ENCODE data around the gene DPAGT1.

DPAGT1 gene

DNA sequence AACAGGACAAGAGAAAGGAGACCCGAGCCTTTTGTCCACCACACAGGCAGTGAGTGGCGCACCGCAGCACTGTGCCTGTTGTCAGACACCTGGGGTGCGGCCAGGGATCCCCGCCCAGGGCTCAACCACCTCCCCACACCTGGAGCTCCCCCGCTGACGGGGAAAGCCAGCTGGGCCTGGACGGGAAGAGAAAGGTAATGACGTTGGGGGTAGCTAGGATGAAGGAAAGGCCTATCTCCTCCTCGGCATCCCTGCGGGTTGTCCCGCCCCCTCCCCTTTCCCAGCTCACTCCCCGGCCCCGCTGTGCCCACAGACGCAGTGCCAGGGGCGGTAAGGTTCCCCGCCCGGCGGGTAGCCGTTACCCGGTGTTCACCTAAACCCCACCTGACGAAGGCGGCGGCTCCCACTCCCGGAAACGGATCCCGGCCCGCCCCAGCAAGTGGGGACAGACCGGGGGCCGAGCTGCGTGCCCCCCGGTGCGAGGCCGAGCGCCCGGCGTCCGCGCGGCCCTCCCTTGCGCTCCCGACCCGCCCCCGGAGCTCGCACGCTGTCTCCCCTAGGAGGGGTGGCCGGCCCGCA is 45.1 kb downstream of the DPAGT1 start:
- Histone ChIP-seq H3K27ac (ENCODE audit: low read depth, low read length) (peak overlapping the region; percentile 64; the same call in 1 of the 2 replicates), H3K36me3 (ENCODE audit: insufficient read depth, low read length) (peaks cover 7% of the 10 kb centered on the region; the same call in 1 of the 2 replicates), H3K79me2 (ENCODE audit: control insufficient read depth, insufficient read depth, low read length, unreplicated experiment) (peaks cover 22% of the 10 kb centered on the region), H2AFZ (ENCODE audit: low read length, unreplicated experiment) (peak overlapping the region; percentile 64), H3K27me3 (ENCODE audit: insufficient read depth, low read length) (no peaks in the 10 kb centered on the region), H3K4me3 (ENCODE audit: low read depth, low read length) (peak overlapping the region; percentile 100), H3K4me1 (ENCODE audit: control insufficient read depth, insufficient read depth, low read length, unreplicated experiment) (peaks cover 12% of the 10 kb centered on the region)

DNA sequence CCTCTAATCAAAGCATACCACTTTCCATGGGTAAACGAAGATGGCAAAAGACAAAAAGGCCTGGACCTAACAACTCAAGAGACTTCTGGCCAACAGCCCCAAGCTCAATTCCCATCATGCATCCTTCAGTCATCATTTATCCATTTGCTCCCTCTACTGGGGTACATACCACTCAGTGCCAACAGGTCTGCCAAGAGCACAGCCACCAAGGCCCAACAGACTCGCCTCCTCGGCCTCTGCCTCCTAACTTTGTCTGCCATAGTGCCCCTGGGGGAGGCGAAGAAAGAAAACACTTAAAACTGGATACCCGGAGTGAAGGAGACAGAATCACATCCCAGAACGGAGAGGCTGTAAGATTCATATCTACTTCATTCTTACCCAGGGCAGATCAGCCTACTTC is 45.8 kb downstream of the DPAGT1 start:
- peaks cover 22% of the 10 kb centered on the region for H3K79me2 ChIP-seq (ENCODE audit: control insufficient read depth, insufficient read depth, low read length, unreplicated experiment)
- peaks cover 12% of the 10 kb centered on the region for H3K4me1 ChIP-seq (ENCODE audit: control insufficient read depth, insufficient read depth, low read length, unreplicated experiment)
- H3K27me3 ChIP-seq (ENCODE audit: insufficient read depth, low read length): no peaks in the 10 kb centered on the region
- peaks cover 10% of the 10 kb centered on the region; the same call in 1 of the 2 replicates for H3K36me3 ChIP-seq (ENCODE audit: insufficient read depth, low read length)
- H3K4me3 ChIP-seq (ENCODE audit: low read depth, low read length): peak overlapping the region; percentile 100
- no peak overlapping the region for H2AFZ ChIP-seq (ENCODE audit: low read length, unreplicated experiment)
- no peak overlapping the region for H3K27ac ChIP-seq (ENCODE audit: low read depth, low read length)

DNA sequence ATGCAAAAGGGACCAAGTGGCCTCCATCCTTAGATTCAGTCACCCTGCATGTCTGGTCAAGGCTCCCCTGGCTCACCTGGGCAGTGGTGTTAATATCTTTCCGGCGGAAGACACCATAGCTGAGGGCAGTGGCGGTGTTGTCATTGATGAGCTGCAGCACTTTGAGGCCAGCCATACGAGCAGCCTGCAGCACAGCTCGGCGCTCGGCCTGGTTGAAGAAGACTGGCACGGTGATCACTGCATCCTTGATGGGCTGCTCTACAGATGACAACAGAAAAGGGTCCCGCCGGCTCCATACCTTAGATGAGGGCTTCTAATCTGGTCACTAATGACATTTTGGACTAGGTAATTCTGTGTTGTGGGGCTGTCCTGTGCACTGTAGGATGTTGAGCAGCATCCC is 47.2 kb downstream of the DPAGT1 start:
- Histone ChIP-seq H3K27me3 (ENCODE audit: insufficient read depth, low read length) (no peaks in the 10 kb centered on the region), H2AFZ (ENCODE audit: low read length, unreplicated experiment) (no peak overlapping the region), H3K36me3 (ENCODE audit: insufficient read depth, low read length) (peaks cover 12% of the 10 kb centered on the region; the same call in 1 of the 2 replicates), H3K79me2 (ENCODE audit: control insufficient read depth, insufficient read depth, low read length, unreplicated experiment) (peaks cover 22% of the 10 kb centered on the region), H3K27ac (ENCODE audit: low read depth, low read length) (no peak overlapping the region), H3K4me1 (ENCODE audit: control insufficient read depth, insufficient read depth, low read length, unreplicated experiment) (peaks cover 12% of the 10 kb centered on the region), H3K4me3 (ENCODE audit: low read depth, low read length) (no peak overlapping the region)

DNA sequence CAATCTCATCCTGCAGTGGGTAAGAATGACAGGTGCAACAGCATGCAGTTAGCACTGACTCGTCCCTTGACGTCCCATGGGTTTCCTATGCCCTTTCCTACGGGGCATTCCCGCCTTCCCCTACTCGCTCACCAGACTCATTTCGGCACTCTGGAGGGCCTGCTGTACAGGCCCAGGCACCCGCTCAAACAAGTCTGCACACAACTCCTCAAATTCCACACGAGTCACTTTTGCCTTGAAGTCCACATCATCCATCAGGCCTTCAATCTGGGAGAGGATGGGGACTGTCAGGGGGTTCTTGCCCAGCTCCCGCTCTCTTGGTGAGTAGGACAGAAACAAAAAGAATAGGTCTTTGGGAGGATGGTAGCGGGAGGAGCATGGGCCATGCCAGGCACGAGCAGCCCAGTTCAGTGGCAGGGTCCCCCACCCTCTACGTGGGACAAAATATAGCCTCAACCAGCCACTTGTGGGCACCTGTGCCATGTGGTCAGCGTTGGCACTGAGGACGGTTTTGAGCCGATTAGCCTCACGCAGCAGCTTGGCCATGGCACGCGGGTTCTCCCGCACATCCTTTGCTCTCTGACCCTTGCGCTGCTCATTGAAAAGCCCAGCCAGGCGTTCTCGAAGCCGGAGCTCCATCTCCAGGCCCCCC is 49.4 kb downstream of the DPAGT1 start:
- H3K27ac ChIP-seq (ENCODE audit: low read depth, low read length): no peak overlapping the region
- H3K79me2 ChIP-seq (ENCODE audit: control insufficient read depth, insufficient read depth, low read length, unreplicated experiment): peaks cover 19% of the 10 kb centered on the region
- no peak overlapping the region for H2AFZ ChIP-seq (ENCODE audit: low read length, unreplicated experiment)
- peaks cover 16% of the 10 kb centered on the region; the same call in 1 of the 2 replicates for H3K36me3 ChIP-seq (ENCODE audit: insufficient read depth, low read length)
- no peaks in the 10 kb centered on the region for H3K27me3 ChIP-seq (ENCODE audit: insufficient read depth, low read length)
- H3K4me3 ChIP-seq (ENCODE audit: low read depth, low read length): no peak overlapping the region
- peaks cover 7% of the 10 kb centered on the region for H3K4me1 ChIP-seq (ENCODE audit: control insufficient read depth, insufficient read depth, low read length, unreplicated experiment)

DNA sequence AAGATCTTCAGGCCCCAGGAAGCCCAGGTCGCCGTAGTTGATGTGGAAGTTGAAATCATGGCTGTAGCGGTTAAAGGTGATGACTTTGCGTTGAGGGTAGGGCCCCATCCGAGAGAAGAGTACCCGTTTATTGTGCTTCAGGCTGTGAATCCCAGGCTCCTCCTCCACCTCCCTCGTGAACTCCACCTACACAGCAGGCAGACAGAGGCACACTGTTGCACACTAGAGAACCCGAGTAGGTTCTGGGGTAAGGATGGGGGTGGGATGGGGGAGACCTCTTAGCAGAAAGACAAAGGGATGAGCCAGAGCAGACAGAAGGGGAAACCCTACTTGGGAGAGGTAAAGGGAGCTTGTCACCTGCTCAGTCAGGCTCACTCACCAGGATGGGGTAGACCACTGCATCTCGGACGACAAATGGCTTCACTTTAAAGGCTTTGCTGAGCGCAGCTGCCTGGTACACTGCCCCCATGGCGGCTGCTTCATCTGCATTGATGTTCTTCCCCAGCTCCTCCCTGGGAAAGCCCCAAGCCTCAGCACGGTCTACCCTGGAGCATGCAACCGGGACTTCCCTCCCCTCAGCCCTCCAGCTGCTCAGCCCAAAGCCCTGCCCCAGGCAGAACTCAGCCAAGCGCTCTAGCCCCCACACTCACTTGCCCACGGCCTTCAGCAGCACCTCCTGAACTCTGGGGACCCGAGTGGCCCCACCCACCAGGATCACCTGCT is 50.1 kb downstream of the DPAGT1 start:
- H3K36me3 ChIP-seq (ENCODE audit: insufficient read depth, low read length): peaks cover 16% of the 10 kb centered on the region; the same call in 1 of the 2 replicates
- no peak overlapping the region for H2AFZ ChIP-seq (ENCODE audit: low read length, unreplicated experiment)
- no peaks in the 10 kb centered on the region for H3K27me3 ChIP-seq (ENCODE audit: insufficient read depth, low read length)
- H3K4me3 ChIP-seq (ENCODE audit: low read depth, low read length): no peak overlapping the region
- H3K79me2 ChIP-seq (ENCODE audit: control insufficient read depth, insufficient read depth, low read length, unreplicated experiment): peaks cover 17% of the 10 kb centered on the region
- H3K27ac ChIP-seq (ENCODE audit: low read depth, low read length): no peak overlapping the region
- H3K4me1 ChIP-seq (ENCODE audit: control insufficient read depth, insufficient read depth, low read length, unreplicated experiment): peaks cover 7% of the 10 kb centered on the region

DNA sequence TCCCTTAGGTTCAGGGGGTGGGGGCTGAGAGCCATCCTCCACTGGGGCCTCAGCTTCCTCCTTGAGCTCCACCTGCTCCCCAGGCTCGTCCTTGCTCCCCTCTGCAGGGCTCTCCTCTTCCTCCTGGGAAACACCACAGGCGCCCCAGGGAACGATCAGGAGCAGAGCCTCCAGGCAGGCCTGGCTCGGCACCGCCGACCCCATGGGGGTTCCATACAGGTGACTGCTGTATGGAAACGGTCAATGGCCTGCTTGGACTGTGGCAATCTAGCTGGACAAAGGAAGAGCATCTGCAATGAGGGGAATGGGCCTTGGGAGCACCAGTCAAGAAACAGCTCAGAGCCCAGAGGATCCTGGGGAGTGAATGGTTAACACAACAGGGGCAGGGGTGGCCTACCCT is 52.6 kb downstream of the DPAGT1 start:
- Histone ChIP-seq H3K27ac (ENCODE audit: low read depth, low read length) (no peak overlapping the region), H2AFZ (ENCODE audit: low read length, unreplicated experiment) (no peak overlapping the region), H3K27me3 (ENCODE audit: insufficient read depth, low read length) (no peaks in the 10 kb centered on the region), H3K4me1 (ENCODE audit: control insufficient read depth, insufficient read depth, low read length, unreplicated experiment) (no peaks in the 10 kb centered on the region), H3K36me3 (ENCODE audit: insufficient read depth, low read length) (peaks cover 9% of the 10 kb centered on the region; the same call in 1 of the 2 replicates), H3K4me3 (ENCODE audit: low read depth, low read length) (no peak overlapping the region), H3K79me2 (ENCODE audit: control insufficient read depth, insufficient read depth, low read length, unreplicated experiment) (no peaks in the 10 kb centered on the region)

DNA sequence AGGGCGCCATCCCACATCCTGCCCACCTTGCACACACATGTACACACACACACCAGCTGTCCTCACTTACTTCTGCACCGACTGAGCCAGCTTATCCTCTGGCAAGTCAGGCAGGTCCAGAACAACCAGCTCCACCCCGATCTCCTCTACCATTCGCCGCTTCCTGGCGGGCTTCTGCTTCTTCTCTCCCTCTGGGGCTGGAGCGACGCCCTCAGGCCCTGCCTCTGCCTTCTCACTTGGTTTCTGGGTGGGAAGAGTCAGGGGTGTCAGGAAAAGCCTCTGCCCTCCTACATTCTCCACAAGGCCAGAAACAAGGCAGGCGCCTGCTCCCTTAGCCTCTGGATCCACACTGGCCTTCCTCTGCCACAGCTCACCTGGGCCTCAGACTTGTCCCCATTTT is 53.0 kb downstream of the DPAGT1 start:
- no peak overlapping the region for H3K4me3 ChIP-seq (ENCODE audit: low read depth, low read length)

DNA sequence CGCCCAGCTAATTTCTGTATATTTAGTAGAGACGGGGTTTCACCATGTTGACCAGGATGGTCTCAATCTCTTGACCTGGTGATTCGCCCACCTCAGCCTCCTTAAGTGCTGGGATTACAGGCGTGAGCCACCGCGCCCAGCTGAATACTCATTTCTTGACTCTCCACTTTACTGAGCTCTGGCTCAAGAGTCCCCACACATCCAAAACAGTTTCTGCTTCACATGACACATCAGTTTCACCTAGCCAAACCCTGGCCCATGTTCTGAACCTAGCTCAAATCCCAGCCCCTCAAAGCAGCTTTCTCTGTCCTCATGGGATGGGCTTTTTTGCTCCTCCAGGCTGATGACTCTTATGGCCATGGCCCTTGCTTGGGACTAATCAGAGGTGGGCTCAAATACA is 54.4 kb downstream of the DPAGT1 start:
- H3K4me3 ChIP-seq (ENCODE audit: low read depth, low read length): no peak overlapping the region
- peaks cover 9% of the 10 kb centered on the region; the same call in 1 of the 2 replicates for H3K36me3 ChIP-seq (ENCODE audit: insufficient read depth, low read length)

More for the DNA sequence above, 53.0 kb downstream of the DPAGT1 start:
- Histone ChIP-seq H3K4me1 (ENCODE audit: control insufficient read depth, insufficient read depth, low read length, unreplicated experiment) (no peaks in the 10 kb centered on the region), H3K36me3 (ENCODE audit: insufficient read depth, low read length) (peaks cover 9% of the 10 kb centered on the region; the same call in 1 of the 2 replicates), H3K27me3 (ENCODE audit: insufficient read depth, low read length) (no peaks in the 10 kb centered on the region), H3K79me2 (ENCODE audit: control insufficient read depth, insufficient read depth, low read length, unreplicated experiment) (no peaks in the 10 kb centered on the region), H3K27ac (ENCODE audit: low read depth, low read length) (no peak overlapping the region), H2AFZ (ENCODE audit: low read length, unreplicated experiment) (no peak overlapping the region)

More for the DNA sequence above, 54.4 kb downstream of the DPAGT1 start:
- Histone ChIP-seq H2AFZ (ENCODE audit: low read length, unreplicated experiment) (no peak overlapping the region), H3K27ac (ENCODE audit: low read depth, low read length) (no peak overlapping the region), H3K27me3 (ENCODE audit: insufficient read depth, low read length) (no peaks in the 10 kb centered on the region), H3K79me2 (ENCODE audit: control insufficient read depth, insufficient read depth, low read length, unreplicated experiment) (no peaks in the 10 kb centered on the region), H3K4me1 (ENCODE audit: control insufficient read depth, insufficient read depth, low read length, unreplicated experiment) (no peaks in the 10 kb centered on the region)

Measured in ACC112 (cell line).